ENCODE data around the gene DUSP22. TPM values are rescaled to one million over a fixed set of nuclear protein-coding genes. Genes with fewer than 3 reads are reported as not detected.
"Not testable (repeated sequence)": the region's sequence is repeated elsewhere in the genome, so short reads cannot be mapped to it uniquely, and the experiment has no call there.

Gene DUSP22
- total and polyA plus RNA-seq, 8 donors = 15.6 to 338 (median 34.8) TPM

GRCh38 chr6:285030-285771 lies 7.1 kb upstream of the DUSP22 start:
- TF ChIP-seq POLR2A (IDR thresholded peaks at IDR 0.05) (no peak), POLR2AphosphoS5 (IDR thresholded peaks at IDR 0.05) (no peak), CTCF (IDR thresholded peaks at IDR 0.05) (no peak), EP300 (IDR thresholded peaks at IDR 0.05) (no peak)
- Histone ChIP-seq H3K9me3 (no peaks in the 10 kb centered on the region), H3K4me3 (no peak overlapping the region), H3K27ac (no peak overlapping the region), H3K4me1 (peaks cover 0 to 6% (median 0%) of the 10 kb centered on the region in 4 donors), H3K27me3 (peaks cover 0 to 8% (median 0%) of the 10 kb centered on the region in 3 donors), H3K36me3 (no peaks in the 10 kb centered on the region)
- intact Hi-C loops (cut with DNase I; ENCODE audit: low total_unique reads) = no loop called here
- 80 to 89% (median 84%) methylated on average over 6 of the region's 6 CpGs for WGBS, 5 donors
- DNase-seq = no peak

- H3K4me3 ChIP-seq; H3K9me3 ChIP-seq; H3K27ac ChIP-seq; intact Hi-C loops (cut with DNase I; ENCODE audit: low total_unique reads); H3K27me3 ChIP-seq; DNase-seq; H3K4me1 ChIP-seq; H3K36me3 ChIP-seq: not testable (repeated sequence)
- 67 to 80% (median 75%) methylated on average over 5 of the region's 5 CpGs for WGBS, 5 donors
Measured at GRCh38 chr6:285902-286301, 6.4 kb upstream of the DUSP22 start.

GRCh38 chr6:286681-287488 lies 5.4 kb upstream of the DUSP22 start:
- Histone ChIP-seq H3K27ac (no peak overlapping the region), H3K27me3 (peaks cover 0 to 8% (median 0%) of the 10 kb centered on the region in 3 donors), H3K4me1 (peaks cover 4 to 14% (median 8%) of the 10 kb centered on the region in 4 donors), H3K9me3 (no peaks in the 10 kb centered on the region), H3K36me3 (no peaks in the 10 kb centered on the region), H3K4me3 (no peak overlapping the region)
- TF ChIP-seq CTCF (IDR thresholded peaks at IDR 0.05) = no peak
- intact Hi-C loops (cut with DNase I; ENCODE audit: low total_unique reads) = no loop called here
- WGBS, 5 donors = 62 to 70% (median 68%) methylated on average over 10 of the region's 10 CpGs
- no peak for DNase-seq

- DNase-seq = no peak
- intact Hi-C loops (cut with DNase I; ENCODE audit: low total_unique reads) = no loop called here
- no peak for TF ChIP-seq EP300 (IDR thresholded peaks at IDR 0.05)
- Histone ChIP-seq H3K27me3 (peaks cover 0 to 8% (median 0%) of the 10 kb centered on the region in 3 donors), H3K27ac (no peak overlapping the region), H3K4me3 (no peak overlapping the region), H3K4me1 (peaks cover 4 to 14% (median 8%) of the 10 kb centered on the region in 4 donors), H3K36me3 (no peaks in the 10 kb centered on the region), H3K9me3 (peaks cover 0 to 4% (median 0%) of the 10 kb centered on the region in 4 donors)
- 63 to 71% (median 64%) methylated on average over 3 of the region's 3 CpGs for WGBS, 5 donors
Measured at GRCh38 chr6:287489-287860, 4.8 kb upstream of the DUSP22 start.

- Histone ChIP-seq H3K36me3 (no peaks in the 10 kb centered on the region), H3K27ac (no peak overlapping the region), H3K4me1 (peaks cover 5 to 15% (median 14%) of the 10 kb centered on the region in 4 donors), H3K4me3 (no peak overlapping the region), H3K27me3 (no peaks in the 10 kb centered on the region), H3K9me3 (peaks cover 0 to 4% (median 0%) of the 10 kb centered on the region in 4 donors)
- WGBS, 5 donors = 74 to 87% (median 81%) methylated on average over 3 of the region's 3 CpGs
- DNase-seq = no peak
- no peak for TF ChIP-seq POLR2A (IDR thresholded peaks at IDR 0.05)
- no peak for TF ChIP-seq EP300 (IDR thresholded peaks at IDR 0.05)
- no peak for TF ChIP-seq CTCF (IDR thresholded peaks at IDR 0.05)
- no peak for TF ChIP-seq POLR2AphosphoS5 (IDR thresholded peaks at IDR 0.05)
- intact Hi-C loops (cut with DNase I; ENCODE audit: low total_unique reads) = no loop called here
Measured at GRCh38 chr6:288866-289265, 3.4 kb upstream of the DUSP22 start.

Data from stomach (tissue), 9 donors.